Thoracic aorta (tissue), 2 donors: ENCODE measurements around the gene RSPO3. TPM values are rescaled to one million over a fixed set of nuclear protein-coding genes. Genes with fewer than 3 reads are reported as not detected.

Experiments used
- ATAC-seq: fragments of 150-250 bp; one replicate; pipeline ENCODE4 v1.8.0; 2017; ENCODE audit warnings: low read depth; ENCODE audit not compliant: insufficient number of reproducible peaks, low FRiP score
- DNase-seq: peaks from one replicate; pipeline ENCODE4 v3.0.0-alpha.2; 2020; ENCODE audit warnings: low spot score
- H3K27ac ChIP-seq, 2 donors: fragments of 200-600 bp; sonication (generic); 1 replicate in 1 of 2; 2 replicates in 1 of 2; pipeline ENCODE4 v1.5.1; 2016; ENCODE audit warnings: mild to moderate bottlenecking in 2 of 2, moderate library complexity in 2 of 2
- H3K27me3 ChIP-seq: fragments of 200-600 bp; sonication (generic); replicated peaks from 2 replicates; pipeline ENCODE4 v1.6.0; 2016; ENCODE audit warnings: mild to moderate bottlenecking; ENCODE audit not compliant: insufficient read depth
- H3K36me3 ChIP-seq: fragments of 200-600 bp; sonication (generic); one replicate; pipeline ENCODE4 v1.5.1; 2016
- H3K4me1 ChIP-seq, 2 donors: fragments of 200-600 bp; sonication (generic); 1 replicate in 1 of 2; 2 replicates in 1 of 2; pipeline versions ENCODE4 v1.5.1 to v1.6.0; 2016; ENCODE audit warnings: low read depth in 2 of 2, mild to moderate bottlenecking in 1 of 2; ENCODE audit not compliant: control insufficient read depth in 1 of 2
- H3K4me3 ChIP-seq: fragments of 200-600 bp; sonication (generic); 2 replicates; pipeline ENCODE4 v1.5.1; 2016; ENCODE audit warnings: mild to moderate bottlenecking
- H3K9me3 ChIP-seq: fragments of 200-600 bp; sonication (generic); 2 replicates; pipeline ENCODE4 v1.5.1; 2016
- CTCF ChIP-seq: fragments of 200-600 bp; sonication (generic); IDR thresholded peaks from one replicate; pipeline ENCODE4 v1.5.1; 2019; ENCODE audit warnings: antibody characterized with exemption
- total RNA-seq, 2 donors: library from RNA; depleted of rRNA; stranded (reverse); fragments of >200 nt; gene quantifications; one replicate each; pipeline versions ENCODE4 v1.1.0 to v1.2.3, GENCODE V29; 2016

The RSPO3 gene
- total RNA-seq, 2 donors from 2014 or later: 1.1 to 2.3 TPM

- no peaks in the 10 kb centered on the region for H3K9me3 ChIP-seq
- no peaks in the 10 kb centered on the region for H3K27me3 ChIP-seq
- no peaks in the 10 kb centered on the region for H3K4me1 ChIP-seq
- no peaks in the 10 kb centered on the region for H3K36me3 ChIP-seq
- no peak overlapping the region for H3K4me3 ChIP-seq
- ATAC-seq: no peak
- no peak overlapping the region for H3K27ac ChIP-seq
- no peak for TF ChIP-seq CTCF
- DNase-seq: no peak
These were observed 59.4 kb downstream of the RSPO3 start for GRCh38 chr6:127177923-127178231.

GRCh38 chr6:127178746-127179145 lies 60.3 kb downstream of the RSPO3 start:
- H3K27ac ChIP-seq: no peak overlapping the region
- H3K4me1 ChIP-seq: no peaks in the 10 kb centered on the region
- no peak overlapping the region for H3K4me3 ChIP-seq
- no peak for DNase-seq
- ATAC-seq: no peak
- no peaks in the 10 kb centered on the region for H3K27me3 ChIP-seq
- no peaks in the 10 kb centered on the region for H3K9me3 ChIP-seq
- no peak for TF ChIP-seq CTCF
- no peaks in the 10 kb centered on the region for H3K36me3 ChIP-seq

- ATAC-seq: no peak
- Histone ChIP-seq H3K36me3 (no peaks in the 10 kb centered on the region), H3K27me3 (no peaks in the 10 kb centered on the region), H3K4me3 (no peak overlapping the region), H3K27ac (no peak overlapping the region), H3K9me3 (no peaks in the 10 kb centered on the region), H3K4me1 (no peaks in the 10 kb centered on the region)
- no peak for DNase-seq
- TF ChIP-seq CTCF: no peak
These were observed 62.0 kb downstream of the RSPO3 start for GRCh38 chr6:127180426-127180825.

GRCh38 chr6:127182501-127182900 lies 64.0 kb downstream of the RSPO3 start:
- Histone ChIP-seq H3K27ac (no peak overlapping the region), H3K9me3 (no peaks in the 10 kb centered on the region), H3K4me1 (no peaks in the 10 kb centered on the region), H3K27me3 (no peaks in the 10 kb centered on the region), H3K36me3 (no peaks in the 10 kb centered on the region), H3K4me3 (no peak overlapping the region)
- no peak for ATAC-seq
- no peak for DNase-seq
- TF ChIP-seq CTCF: no peak

- ATAC-seq: no peak
- H3K36me3 ChIP-seq: no peaks in the 10 kb centered on the region
- H3K4me1 ChIP-seq: no peaks in the 10 kb centered on the region
- H3K9me3 ChIP-seq: no peaks in the 10 kb centered on the region
- no peak for DNase-seq
- no peak for TF ChIP-seq CTCF
- no peaks in the 10 kb centered on the region for H3K27me3 ChIP-seq
- H3K4me3 ChIP-seq: no peak overlapping the region
- no peak overlapping the region for H3K27ac ChIP-seq
These were observed 67.0 kb downstream of the RSPO3 start for GRCh38 chr6:127185437-127185995.
